OCI-LY7 (cell line): ENCODE measurements around the gene TAF3.

Experiments used
- EZH2phosphoT487 ChIP-seq: fragments of 200-600 bp; sonication (generic); IDR thresholded peaks from 2 replicates; pipeline ENCODE4 v1.6.1; 2018; ENCODE audit warnings: low read depth, borderline replicate concordance, mild to moderate bottlenecking, mixed run types, antibody characterized with exemption, low read length, moderate library complexity, mixed read lengths
- TF ChIP-seq, protein P1 (sequence below): fragments of 200-600 bp; sonication (generic); conservative IDR thresholded peaks from 2 replicates; pipeline ENCODE4 v1.5.1; 2014; ENCODE audit warnings: mild to moderate bottlenecking, antibody characterized with exemption, low read length, moderate library complexity, mixed read lengths

- TF ChIP-seq, protein P1, sequence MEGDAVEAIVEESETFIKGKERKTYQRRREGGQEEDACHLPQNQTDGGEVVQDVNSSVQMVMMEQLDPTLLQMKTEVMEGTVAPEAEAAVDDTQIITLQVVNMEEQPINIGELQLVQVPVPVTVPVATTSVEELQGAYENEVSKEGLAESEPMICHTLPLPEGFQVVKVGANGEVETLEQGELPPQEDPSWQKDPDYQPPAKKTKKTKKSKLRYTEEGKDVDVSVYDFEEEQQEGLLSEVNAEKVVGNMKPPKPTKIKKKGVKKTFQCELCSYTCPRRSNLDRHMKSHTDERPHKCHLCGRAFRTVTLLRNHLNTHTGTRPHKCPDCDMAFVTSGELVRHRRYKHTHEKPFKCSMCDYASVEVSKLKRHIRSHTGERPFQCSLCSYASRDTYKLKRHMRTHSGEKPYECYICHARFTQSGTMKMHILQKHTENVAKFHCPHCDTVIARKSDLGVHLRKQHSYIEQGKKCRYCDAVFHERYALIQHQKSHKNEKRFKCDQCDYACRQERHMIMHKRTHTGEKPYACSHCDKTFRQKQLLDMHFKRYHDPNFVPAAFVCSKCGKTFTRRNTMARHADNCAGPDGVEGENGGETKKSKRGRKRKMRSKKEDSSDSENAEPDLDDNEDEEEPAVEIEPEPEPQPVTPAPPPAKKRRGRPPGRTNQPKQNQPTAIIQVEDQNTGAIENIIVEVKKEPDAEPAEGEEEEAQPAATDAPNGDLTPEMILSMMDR, result peak; percentile 72; the same call in 1 of the 2 replicates
- no peak for TF ChIP-seq EZH2phosphoT487
These were observed 234.7 kb downstream of the TAF3 start for GRCh38 chr10:8052956-8053445.
